GM12878 (cell line): ENCODE results near the gene INPP4B.

Experiments
- CHD2 ChIP-seq: IDR thresholded peaks from 2 replicates; pipeline ENCODE4 v1.6.1; 2011; ENCODE audit warnings: low read depth, low read length, improper control_type of control experiment, borderline replicate concordance
- SREBF1 ChIP-seq: IDR thresholded peaks from 2 replicates; pipeline ENCODE4 v1.6.1; 2012; ENCODE audit warnings: mild to moderate bottlenecking, low read length
- ZNF384 ChIP-seq: IDR thresholded peaks from 2 replicates; pipeline ENCODE4 v1.6.1; 2012; ENCODE audit warnings: low read depth, mild to moderate bottlenecking, low read length, improper control_type of control experiment, borderline replicate concordance

DNA sequence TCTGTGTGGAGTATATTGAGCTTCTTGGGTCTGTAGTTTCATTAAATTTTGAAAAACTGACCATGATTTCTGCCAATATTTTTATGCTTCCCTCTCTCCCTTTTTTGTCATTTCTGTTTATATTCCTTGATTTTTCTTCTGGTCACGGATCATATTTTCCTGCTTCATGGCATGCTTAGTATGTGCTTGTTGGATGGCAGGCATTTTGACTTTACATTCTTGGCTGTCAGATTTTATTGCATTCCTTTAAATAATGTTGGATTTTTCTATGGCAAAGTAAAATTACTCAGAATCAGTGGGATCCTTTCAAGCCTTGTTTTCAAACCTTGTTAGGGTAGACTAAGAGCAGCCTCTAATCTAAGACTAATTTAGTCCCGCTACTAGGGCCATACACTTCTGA is 677.9 kb downstream of the INPP4B start:
- TF ChIP-seq SREBF1 (no peak), CHD2 (no peak), ZNF384 (no peak)
